H1 (cell line): ENCODE measurements around the gene C2. TPM values are rescaled to one million over a fixed set of nuclear protein-coding genes. Genes with fewer than 3 reads are reported as not detected.

Source experiments
- BRCA1 ChIP-seq: IDR thresholded peaks from 2 replicates; pipeline ENCODE4 v1.6.1; 2012; ENCODE audit warnings: low read depth, low read length, improper control_type of control experiment
- CHD7 ChIP-seq: fragments of 300-600 bp; sonication (generic); IDR thresholded peaks from 2 replicates; pipeline ENCODE4 v1.7.1; 2012; ENCODE audit warnings: low read length, moderate library complexity, mild to moderate bottlenecking, inconsistent platforms; ENCODE audit not compliant: insufficient replicate concordance
- KDM1A ChIP-seq: fragments of 200-600, 300-600 bp; sonication (generic); IDR thresholded peaks from 2 replicates; pipeline ENCODE4 v1.7.1; 2016; ENCODE audit warnings: mild to moderate bottlenecking, low read length, borderline replicate concordance
- MAFK ChIP-seq: IDR thresholded peaks from 2 replicates; pipeline ENCODE4 v1.6.1; 2012; ENCODE audit warnings: low read depth, mild to moderate bottlenecking, improper control_type of control experiment, low read length
- USF2 ChIP-seq: IDR thresholded peaks from 2 replicates; pipeline ENCODE4 v1.6.1; 2011; ENCODE audit warnings: low read length, improper control_type of control experiment
- polyA plus RNA-seq, 7 experiments: library from polyadenylated mRNA; depleted of rRNA in 3 of 7; stranded (reverse) in 5 of 7; unstranded in 2 of 7; fragments of >200 nt in 5 of 7; fragments of 200-250 nt in 2 of 7; gene quantifications; 1 replicate in 5 of 7; 2 replicates in 1 of 7; 4 replicates in 1 of 7; pipeline versions ENCODE4 v1.2.1 to v1.2.3, GENCODE V29; 2011 to 2013; ENCODE audit warnings: missing spikeins in 2 of 7, mixed read lengths in 2 of 7
- total RNA-seq: library from RNA; stranded (reverse); fragmentation: NEBNext Ultra II Directional; extraction: Animal tissue kit (Norgen Biotek cat#: 25700); gene quantifications from 2 replicates; pipeline ENCODE4 v1.2.1, GENCODE V29; 2021

Gene C2
- total and polyA plus RNA-seq, 2 of the 8 experiments (the other 6 are each of a cell fraction or from before 2014, with no cell fraction given): 0.26 to 0.38 TPM

- TF ChIP-seq CHD7 (no peak), USF2 (no peak), MAFK (no peak), KDM1A (no peak), BRCA1 (no peak)
Measured at GRCh38 chr6:31887173-31888007, 40.1 kb upstream of the C2 start (continued).
